HFFc6 (cell line): ENCODE results near the gene CTBP1. TPM values are rescaled to one million over a fixed set of nuclear protein-coding genes. Genes with fewer than 3 reads are reported as not detected.

Experiments
- DNase-seq: peaks from one replicate; pipeline ENCODE4 v3.0.0-alpha.2; 2018
- H3K27ac Mint-ChIP-seq: 2 replicates; pipeline ENCODE4 v1.8.0; 2020; ENCODE audit warnings: mild to moderate bottlenecking, mixed read lengths
- H3K27me3 Mint-ChIP-seq: 2 replicates; pipeline ENCODE4 v1.8.0; 2021; ENCODE audit warnings: mild to moderate bottlenecking, moderate library complexity, mixed read lengths; ENCODE audit not compliant: insufficient read depth
- H3K36me3 Mint-ChIP-seq: 2 replicates; pipeline ENCODE4 v1.8.0; 2021; ENCODE audit warnings: low read depth, mixed read lengths
- H3K4me1 Mint-ChIP-seq: 2 replicates; pipeline ENCODE4 v1.8.0; 2020; ENCODE audit warnings: low read depth, mixed read lengths
- H3K4me3 Mint-ChIP-seq: 2 replicates; pipeline ENCODE4 v1.8.0; 2020; ENCODE audit warnings: mild to moderate bottlenecking, moderate library complexity, mixed read lengths
- H3K9me3 Mint-ChIP-seq: 2 replicates; pipeline ENCODE4 v1.8.0; 2020; ENCODE audit warnings: mild to moderate bottlenecking, mixed read lengths
- CTCF ChIP-seq: fragments of 200-600 bp; sonication (generic); IDR thresholded peaks from 2 replicates; pipeline ENCODE4 v1.5.0; 2021; ENCODE audit warnings: antibody characterized with exemption, mild to moderate bottlenecking
- total RNA-seq, 6 experiments: library from RNA; stranded (reverse); fragmentation: NEBNext Ultra II Directional; extraction: Animal tissue kit (Norgen Biotek cat#: 25700); gene quantifications; 2 replicates in 1 of 6; 3 replicates in 5 of 6; pipeline ENCODE4 v1.2.3, GENCODE V29; 2021

Gene CTBP1
- total RNA-seq, 6 experiments from 2014 or later = 109 to 126 (median 114) TPM

- Mint-ChIP-seq H3K36me3 (peaks cover 12% of the 10 kb centered on the region), H3K9me3 (peaks cover 12% of the 10 kb centered on the region), H3K4me1 (peaks cover 15% of the 10 kb centered on the region), H3K4me3 (no peak overlapping the region), H3K27ac (no peak overlapping the region), H3K27me3 (no peaks in the 10 kb centered on the region)
- no peak for TF ChIP-seq CTCF
- DNase-seq = no peak
These were observed 73.2 kb downstream of the CTBP1 start for GRCh38 chr4:1175635-1176229.

- Mint-ChIP-seq H3K27ac (no peak overlapping the region), H3K9me3 (peaks cover 5% of the 10 kb centered on the region), H3K4me3 (no peak overlapping the region), H3K27me3 (no peaks in the 10 kb centered on the region), H3K36me3 (peaks cover 6% of the 10 kb centered on the region), H3K4me1 (peaks cover 10% of the 10 kb centered on the region)
- DNase-seq = no peak
- TF ChIP-seq CTCF = no peak
These were observed 73.8 kb downstream of the CTBP1 start for GRCh38 chr4:1174941-1175634.

- TF ChIP-seq CTCF = no peak
- Mint-ChIP-seq H3K4me1 (peaks cover 10% of the 10 kb centered on the region), H3K9me3 (no peaks in the 10 kb centered on the region), H3K4me3 (no peak overlapping the region), H3K27ac (peak overlapping the region; percentile 69), H3K27me3 (no peaks in the 10 kb centered on the region), H3K36me3 (no peaks in the 10 kb centered on the region)
- peak; percentile 64 for DNase-seq
These were observed 75.8 kb downstream of the CTBP1 start for GRCh38 chr4:1172971-1173757.

- DNase-seq = no peak
- Mint-ChIP-seq H3K4me1 (peaks cover 10% of the 10 kb centered on the region), H3K27me3 (no peaks in the 10 kb centered on the region), H3K36me3 (no peaks in the 10 kb centered on the region), H3K9me3 (no peaks in the 10 kb centered on the region), H3K4me3 (peak within 1 kb of the TSS; percentile 28; the same call in 1 of the 2 replicates), H3K27ac (peak within 1 kb of the TSS; percentile 69)
- TF ChIP-seq CTCF = no peak
These were observed 76.6 kb downstream of the CTBP1 start, which contains the start of gene SPON2 for GRCh38 chr4:1172228-1172851. Gene SPON2 (minus strand): TSS chr4:1172583.
